PFSK-1 (cell line): ENCODE data around the gene NET1.

Source experiments
- POLR2AphosphoS5 ChIP-seq: IDR thresholded peaks from 2 replicates; pipeline ENCODE4 v1.6.1; 2012; ENCODE audit warnings: low read depth, mild to moderate bottlenecking, control low read depth, low read length, moderate library complexity
- REST ChIP-seq, 2 experiments: IDR thresholded peaks; 2 replicates each; pipeline versions ENCODE4 v1.6.1 to v1.8.0; 2011 to 2012; ENCODE audit warnings: low read depth in 2 of 2, low read length in 2 of 2, control low read depth in 1 of 2, inconsistent platforms in 1 of 2, mild to moderate bottlenecking in 1 of 2, moderate library complexity in 1 of 2; ENCODE audit not compliant: insufficient read depth in 1 of 2
- TAF1 ChIP-seq: IDR thresholded peaks from 2 replicates; pipeline ENCODE4 v1.6.1; 2012; ENCODE audit warnings: low read length, control low read depth, borderline replicate concordance; ENCODE audit not compliant: insufficient read depth

DNA sequence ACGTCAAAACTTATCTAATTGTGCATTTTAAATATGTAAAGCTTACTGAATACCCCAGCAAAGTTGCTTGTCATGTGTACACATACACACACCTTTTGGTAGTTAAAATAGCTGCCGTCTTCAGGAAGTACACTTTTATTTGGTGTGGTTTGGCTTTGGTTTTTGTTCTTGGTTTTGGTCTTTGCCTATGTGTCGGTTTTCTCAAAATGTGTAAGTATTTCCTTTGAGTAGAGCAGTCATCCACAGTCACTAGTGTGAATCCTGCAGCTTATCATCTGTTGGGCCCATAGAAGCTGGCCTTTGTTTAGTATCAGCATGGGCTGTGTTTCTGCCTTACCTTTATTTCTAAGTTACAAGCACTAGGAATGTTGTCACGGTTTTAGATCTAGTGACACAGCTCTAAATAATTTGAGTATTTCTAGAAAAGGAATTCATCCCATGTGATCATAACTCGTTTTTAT lies 35.3 kb downstream of the NET1 start:
- TF ChIP-seq POLR2AphosphoS5, result no peak
- no peak for TF ChIP-seq TAF1
- no peak for TF ChIP-seq REST (IDR thresholded peaks at IDR 0.05; ENCODE audit: insufficient read depth in 1 of 2, low read depth in 2 of 2, low read length in 2 of 2)
